HEK293 (cell line): ENCODE measurements around the gene GPI.

Experiments used
- CTCF ChIA-PET: fragments of 350-600 bp; formaldehyde crosslinking; extraction: SDS; loops from one replicate; lab custom pipeline; 2021; ENCODE audit warnings: antibody characterized with exemption; lab: Yijun Ruan, JAX
- POLR2A ChIA-PET: fragments of 300-600 bp; formaldehyde crosslinking; extraction: SDS; loops from one replicate; lab custom pipeline; 2020; ENCODE audit warnings: antibody characterized with exemption, inconsistent platforms; lab: Yijun Ruan, JAX
- H3K27ac ChIP-seq: fragments of 200-500 bp; sonication (Bioruptor generic); 2 replicates; pipeline ENCODE4 v1.5.1; 2014; ENCODE audit warnings: low read depth, low read length, control low read depth, inconsistent platforms; ENCODE audit errors: extremely low read depth
- H3K36me3 ChIP-seq, 2 experiments: fragments of 200-500 bp in 1 of 2; sonication (Bioruptor generic) in 1 of 2; 1 replicate in 1 of 2; 2 replicates in 1 of 2; pipeline ENCODE4 v1.5.1; 2014 to 2017; ENCODE audit warnings: inconsistent platforms in 2 of 2, low read length in 2 of 2; ENCODE audit not compliant: control insufficient read depth in 2 of 2, insufficient read depth in 1 of 2
- H3K4me1 ChIP-seq: fragments of 200-500 bp; sonication (Bioruptor generic); 2 replicates; pipeline ENCODE4 v1.5.1; 2014; ENCODE audit warnings: mild to moderate bottlenecking, low read length, inconsistent platforms; ENCODE audit not compliant: control insufficient read depth, insufficient read depth
- H3K4me3 ChIP-seq: 2 replicates; pipeline ENCODE4 v1.5.1; 2011; ENCODE audit warnings: low read depth, mild to moderate bottlenecking, control low read depth, low read length, moderate library complexity
- H3K9me3 ChIP-seq: fragments of 200-500 bp; sonication (Bioruptor generic); 2 replicates; pipeline ENCODE4 v1.5.1; 2014; ENCODE audit warnings: low read depth, low read length, inconsistent platforms; ENCODE audit not compliant: control insufficient read depth, insufficient read depth
- EGR2 ChIP-seq: fragments of 450-650 bp; formaldehyde crosslinking; IDR thresholded peaks from 2 replicates; pipeline ENCODE4 v1.5.1; 2016; ENCODE audit warnings: low read depth, missing biosample characterization, missing genetic modification characterization
- HOXC10 ChIP-seq: sonication (generic); formaldehyde crosslinking; IDR thresholded peaks from 2 replicates; pipeline ENCODE4 v1.8.1; 2023; ENCODE audit warnings: mild to moderate bottlenecking, missing genetic modification reagents
- REPIN1 ChIP-seq: fragments of 450-650 bp; formaldehyde crosslinking; IDR thresholded peaks from 2 replicates; pipeline ENCODE4 v1.5.1; 2017; ENCODE audit warnings: missing biosample characterization, missing genetic modification characterization, low read depth
- SALL2 ChIP-seq: fragments of 450-650 bp; formaldehyde crosslinking; IDR thresholded peaks from 2 replicates; pipeline ENCODE4 v1.5.0; 2017; ENCODE audit warnings: missing biosample characterization, mild to moderate bottlenecking, missing genetic modification characterization, borderline replicate concordance
- ZBTB11 ChIP-seq: fragments of 450-650 bp; formaldehyde crosslinking; conservative IDR thresholded peaks from 2 replicates; pipeline ENCODE4 v1.5.1; 2016; ENCODE audit warnings: low read depth, missing biosample characterization, missing genetic modification characterization
- ZBTB17 ChIP-seq: fragments of 450-650 bp; formaldehyde crosslinking; IDR thresholded peaks from 2 replicates; pipeline ENCODE4 v1.5.1; 2016; ENCODE audit warnings: missing biosample characterization, missing genetic modification characterization
- ZBTB7A ChIP-seq: fragments of 450-650 bp; formaldehyde crosslinking; IDR thresholded peaks from 2 replicates; pipeline ENCODE4 v1.5.1; 2016; ENCODE audit warnings: low read depth, missing biosample characterization, missing genetic modification characterization
- ZFHX2 ChIP-seq: fragments of 450-650 bp; formaldehyde crosslinking; conservative IDR thresholded peaks from 2 replicates; pipeline ENCODE4 v1.5.1; 2016; ENCODE audit warnings: missing biosample characterization, missing genetic modification characterization
- ZNF121 ChIP-seq: fragments of 450-650 bp; formaldehyde crosslinking; IDR thresholded peaks from 2 replicates; pipeline ENCODE4 v1.5.1; 2016; ENCODE audit warnings: missing biosample characterization, missing genetic modification characterization
- ZNF239 ChIP-seq: fragments of 450-650 bp; formaldehyde crosslinking; IDR thresholded peaks from 2 replicates; pipeline ENCODE4 v1.5.1; 2016; ENCODE audit warnings: missing biosample characterization, missing genetic modification characterization
- ZNF433 ChIP-seq: fragments of 450-650 bp; formaldehyde crosslinking; IDR thresholded peaks from 2 replicates; pipeline ENCODE4 v1.5.1; 2016; ENCODE audit warnings: missing biosample characterization, missing genetic modification characterization, low read depth
- ZNF791 ChIP-seq: fragments of 450-650 bp; formaldehyde crosslinking; IDR thresholded peaks from 2 replicates; pipeline ENCODE4 v1.5.1; 2016; ENCODE audit warnings: missing biosample characterization, missing genetic modification characterization
- TF ChIP-seq, protein P1 (sequence below): fragments of 450-650 bp; formaldehyde crosslinking; IDR thresholded peaks from 2 replicates; pipeline ENCODE4 v1.5.1; 2016; ENCODE audit warnings: missing biosample characterization, missing genetic modification characterization

Gene GPI

GRCh38 chr19:34393031-34393430, 28.0 kb downstream of the GPI start:
- CTCF ChIA-PET: no interaction called here
- H3K4me1 ChIP-seq: no peaks in the 10 kb centered on the region
- TF ChIP-seq SALL2 (tag by site-specific recombination): no peak
- TF ChIP-seq ZBTB11 (tag by site-specific recombination): no peak
- no peak for TF ChIP-seq ZNF433
- TF ChIP-seq ZNF791: no peak
- TF ChIP-seq, all 188 proteins: peak for 0

DNA sequence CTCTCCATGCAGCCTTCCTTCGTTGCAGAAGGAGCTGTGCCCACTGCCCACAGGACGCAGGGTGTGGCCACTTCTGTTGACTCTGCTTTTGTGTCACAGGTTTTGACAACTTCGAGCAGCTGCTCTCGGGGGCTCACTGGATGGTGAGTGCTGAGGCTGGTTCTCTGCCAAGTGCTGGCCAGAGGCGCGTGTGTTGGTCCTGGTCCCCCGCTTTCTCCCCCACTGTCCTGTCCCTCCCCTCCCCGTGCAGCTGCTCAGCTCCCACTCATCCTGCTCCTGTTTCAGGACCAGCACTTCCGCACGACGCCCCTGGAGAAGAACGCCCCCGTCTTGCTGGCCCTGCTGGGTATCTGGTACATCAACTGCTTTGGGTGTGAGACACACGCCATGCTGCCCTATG, 28.6 kb downstream of the GPI start:
- CTCF ChIA-PET: interaction anchor here (0.6 kb wide), 1 partner anchor 37 kb away, joined by 3 read pairs; no protein-coding TSS in a partner anchor
- Histone ChIP-seq H3K36me3 (peaks cover 95 to 97% of the 10 kb centered on the region in 2 experiments), H3K27ac (no peak overlapping the region), H3K9me3 (no peaks in the 10 kb centered on the region), H3K4me1 (no peaks in the 10 kb centered on the region), H3K4me3 (no peak overlapping the region)
- POLR2A ChIA-PET: interaction anchor here (0.9 kb wide), 1 partner anchor 34 kb away, joined by 6 read pairs; the partner anchor contains the start of gene UBA2
- TF ChIP-seq EGR2 (tag by site-specific recombination) (peak; percentile 62), ZFHX2 (tag by site-specific recombination) (peak; percentile 28; the same call in 1 of the 2 replicates), REPIN1 (tag by site-specific recombination) (no peak)

More at GRCh38 chr19:34393031-34393430, 28.0 kb downstream of the GPI start:
- POLR2A ChIA-PET: interaction anchor here (0.9 kb wide), 1 partner anchor 35 kb away, joined by 6 read pairs; the partner anchor contains the start of gene UBA2
- Histone ChIP-seq H3K9me3 (no peaks in the 10 kb centered on the region), H3K36me3 (peaks cover 95 to 97% of the 10 kb centered on the region in 2 experiments), H3K27ac (no peak overlapping the region), H3K4me3 (no peak overlapping the region)

DNA sequence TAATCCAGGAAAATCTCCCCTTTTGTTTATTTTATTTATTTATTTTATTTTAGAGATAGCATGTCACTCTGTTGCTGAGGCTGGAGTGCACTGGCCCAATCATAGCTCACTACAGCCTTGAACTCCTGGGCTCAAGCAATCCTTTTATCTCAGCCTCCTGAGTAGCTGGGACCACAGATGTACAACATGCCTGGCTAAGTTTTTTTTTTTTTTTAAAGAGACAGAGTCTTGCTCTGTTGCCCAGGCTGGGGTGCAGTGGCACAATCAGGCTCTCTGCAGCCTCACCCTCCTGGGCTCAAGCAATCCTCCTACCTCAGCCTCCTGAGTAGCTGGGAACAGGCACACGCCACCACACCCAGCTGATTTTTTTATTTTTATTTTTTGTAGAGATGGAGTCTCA, 32.9 kb downstream of the GPI start:
- Histone ChIP-seq H3K4me3 (no peak overlapping the region), H3K9me3 (no peaks in the 10 kb centered on the region), H3K36me3 (peaks cover 76 to 97% of the 10 kb centered on the region in 2 experiments), H3K4me1 (no peaks in the 10 kb centered on the region), H3K27ac (no peak overlapping the region)
- ChIA-PET POLR2A (interaction anchor here (0.6 to 1.8 kb wide), 5 partner anchors 8 to 83 kb away, joined by 3 to 6 read pairs (median 3); partner anchors contain the start of gene UBA2), CTCF (interaction anchor here (0.5 to 1.0 kb wide), 4 partner anchors 69 to 243 kb away, joined by 3 to 5 read pairs (median 4); no protein-coding TSS in a partner anchor)
- TF ChIP-seq ZNF121 (tag by site-specific recombination) (peak; percentile 73), HOXC10 (CRISPR knock-in tag) (no peak), ZBTB17 (peak; percentile 54; the same call in 1 of the 2 replicates)
- TF ChIP-seq, protein P1, sequence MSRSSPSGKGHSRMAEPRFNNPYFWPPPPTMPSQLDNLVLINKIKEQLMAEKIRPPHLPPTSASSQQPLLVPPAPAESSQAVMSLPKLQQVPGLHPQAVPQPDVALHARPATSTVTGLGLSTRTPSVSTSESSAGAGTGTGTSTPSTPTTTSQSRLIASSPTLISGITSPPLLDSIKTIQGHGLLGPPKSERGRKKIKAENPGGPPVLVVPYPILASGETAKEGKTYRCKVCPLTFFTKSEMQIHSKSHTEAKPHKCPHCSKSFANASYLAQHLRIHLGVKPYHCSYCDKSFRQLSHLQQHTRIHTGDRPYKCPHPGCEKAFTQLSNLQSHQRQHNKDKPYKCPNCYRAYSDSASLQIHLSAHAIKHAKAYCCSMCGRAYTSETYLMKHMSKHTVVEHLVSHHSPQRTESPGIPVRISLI (tag by site-specific recombination): peak; percentile 85

DNA sequence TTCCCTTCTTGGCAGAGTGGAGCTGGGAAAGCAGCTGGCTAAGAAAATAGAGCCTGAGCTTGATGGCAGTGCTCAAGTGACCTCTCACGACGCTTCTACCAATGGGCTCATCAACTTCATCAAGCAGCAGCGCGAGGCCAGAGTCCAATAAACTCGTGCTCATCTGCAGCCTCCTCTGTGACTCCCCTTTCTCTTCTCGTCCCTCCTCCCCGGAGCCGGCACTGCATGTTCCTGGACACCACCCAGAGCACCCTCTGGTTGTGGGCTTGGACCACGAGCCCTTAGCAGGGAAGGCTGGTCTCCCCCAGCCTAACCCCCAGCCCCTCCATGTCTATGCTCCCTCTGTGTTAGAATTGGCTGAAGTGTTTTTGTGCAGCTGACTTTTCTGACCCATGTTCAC, 34.9 kb downstream of the GPI start:
- POLR2A ChIA-PET: no interaction called here
- CTCF ChIA-PET: no interaction called here

More for the DNA sequence above, 34.9 kb downstream of the GPI start:
- Histone ChIP-seq H3K4me1 (peaks cover 3% of the 10 kb centered on the region; the same call in 1 of the 2 replicates), H3K4me3 (no peak overlapping the region), H3K36me3 (peaks cover 56 to 86% of the 10 kb centered on the region in 2 experiments), H3K27ac (peak overlapping the region; percentile 44; the same call in 1 of the 2 replicates), H3K9me3 (no peaks in the 10 kb centered on the region)
- TF ChIP-seq ZNF239 (tag by site-specific recombination) (no peak), ZBTB7A (tag by site-specific recombination) (no peak)
